Mesenteric fat pad (tissue), 1 donor: ENCODE measurements around the gene S100B. TPM values are rescaled to one million over a fixed set of nuclear protein-coding genes. Genes with fewer than 3 reads are reported as not detected.

Source experiments
- DNase-seq: peaks from one replicate; pipeline ENCODE4 v3.0.0-alpha.2; 2020; ENCODE audit warnings: low spot score
- total RNA-seq: library from RNA; stranded (reverse); fragmentation: NEBNext Ultra II Directional; extraction: Animal tissue kit (Norgen Biotek cat#: 25700); gene quantifications from one replicate; pipeline ENCODE4 v1.2.1, GENCODE V29; 2021
- donor health status: DM: yes; HTN: yes; CAD: no.

The S100B gene
- total RNA-seq, 1 donor from 2014 or later = 102 TPM

- no peak for DNase-seq
These were observed 42.4 kb downstream of the S100B start for GRCh38 chr21:46562472-46562871.

DNA sequence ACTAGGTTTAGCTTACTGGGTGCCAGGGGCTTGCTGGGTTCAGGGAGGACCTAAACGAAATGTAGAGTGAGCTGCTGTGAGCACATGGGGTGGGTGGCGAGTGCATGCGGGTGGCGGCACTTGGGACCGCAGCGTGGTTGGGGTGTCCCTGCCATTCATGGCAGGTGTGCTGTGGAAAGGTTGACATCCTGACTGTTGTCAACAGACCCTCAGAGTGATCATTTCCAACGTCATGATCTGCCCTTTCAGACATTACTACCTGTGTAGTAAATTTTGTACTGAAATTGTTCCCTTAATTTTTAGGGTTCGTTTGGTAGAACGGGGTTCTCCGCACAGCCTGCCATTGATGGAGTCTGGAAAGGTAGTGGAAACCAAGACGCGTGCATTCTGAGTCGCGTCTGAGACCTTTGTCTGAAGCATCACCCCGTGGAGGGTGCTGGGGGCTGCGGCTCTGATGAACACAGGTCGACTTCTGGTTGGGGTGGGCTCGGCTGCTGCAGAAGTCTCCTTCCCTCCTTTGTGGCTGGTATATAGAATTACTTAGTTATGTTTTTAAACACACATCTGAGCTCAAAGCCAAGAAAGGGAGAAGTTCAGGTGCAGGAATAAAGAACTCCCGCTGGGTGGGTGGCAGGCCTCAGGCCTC is 43.3 kb downstream of the S100B start:
- DNase-seq = no peak

DNA sequence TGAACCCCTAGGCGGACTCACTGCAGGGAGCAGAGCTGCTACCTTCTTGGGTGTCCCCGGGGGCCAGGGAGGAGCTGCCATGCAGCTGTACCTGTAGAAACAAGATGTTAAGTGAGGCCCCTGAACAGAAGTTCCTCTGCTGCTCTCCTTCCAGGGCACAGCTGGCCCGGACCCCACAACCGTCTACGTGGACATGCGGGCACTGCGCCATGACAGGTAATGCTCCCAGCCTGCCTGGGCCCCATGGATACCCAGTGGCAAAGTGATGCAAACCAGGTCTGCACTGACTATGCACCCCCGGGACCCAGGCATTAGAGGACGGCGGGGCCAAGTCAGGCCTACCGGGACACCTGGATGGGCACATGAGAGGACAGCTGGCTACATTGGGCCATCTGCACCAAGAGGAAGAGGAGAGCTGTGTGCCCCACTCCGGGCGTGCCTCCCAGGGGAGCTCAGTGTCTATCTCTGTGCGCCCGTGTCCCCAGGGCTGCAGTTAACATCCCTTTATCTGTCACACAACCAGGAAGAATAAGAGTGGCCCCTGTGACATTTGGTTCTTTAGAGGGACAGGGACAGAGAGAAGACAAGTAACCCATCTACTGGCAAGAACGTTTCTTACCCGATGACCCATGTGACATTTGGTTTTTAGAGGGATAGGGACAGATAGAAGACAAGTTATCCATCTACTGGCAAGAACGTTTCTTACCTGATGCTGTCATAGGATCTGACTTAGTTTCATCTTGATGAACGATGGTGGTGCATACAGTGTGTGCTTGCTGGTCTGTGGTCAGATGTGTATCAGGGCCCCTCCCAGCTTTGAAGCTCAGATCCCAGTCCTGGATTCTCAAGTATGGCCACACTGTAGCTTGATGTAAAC is 44.1 kb downstream of the S100B start:
- DNase-seq = peak; percentile 80

GRCh38 chr21:46559291-46559983 is 45.4 kb downstream of the S100B start:
- peak; percentile 82 for DNase-seq

- DNase-seq = no peak
These were observed 46.9 kb downstream of the S100B start for GRCh38 chr21:46557919-46558392.

- DNase-seq = no peak
These were observed 47.4 kb downstream of the S100B start for GRCh38 chr21:46557469-46557868.

GRCh38 chr21:46556802-46557201 is 48.1 kb downstream of the S100B start:
- DNase-seq = no peak

DNA sequence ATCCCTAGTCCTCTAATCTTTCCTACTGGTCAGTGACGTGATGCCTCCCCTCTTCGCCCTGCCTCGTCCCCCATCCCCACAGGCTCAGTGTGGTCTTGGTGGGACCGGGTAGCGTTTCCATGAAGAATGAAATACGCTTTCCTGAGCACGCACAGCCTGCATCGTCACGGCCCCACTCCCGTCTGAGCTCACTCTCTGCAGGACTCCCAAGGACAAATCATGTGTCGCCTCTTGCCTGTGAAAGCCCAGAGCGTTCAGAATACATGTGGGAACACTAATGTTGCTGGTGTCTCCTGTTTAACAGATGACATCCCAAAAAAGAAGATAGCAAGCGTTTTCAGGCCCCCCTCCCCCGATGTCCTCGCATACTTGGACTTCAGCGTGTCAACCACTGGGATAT is 49.2 kb downstream of the S100B start:
- no peak for DNase-seq

DNA sequence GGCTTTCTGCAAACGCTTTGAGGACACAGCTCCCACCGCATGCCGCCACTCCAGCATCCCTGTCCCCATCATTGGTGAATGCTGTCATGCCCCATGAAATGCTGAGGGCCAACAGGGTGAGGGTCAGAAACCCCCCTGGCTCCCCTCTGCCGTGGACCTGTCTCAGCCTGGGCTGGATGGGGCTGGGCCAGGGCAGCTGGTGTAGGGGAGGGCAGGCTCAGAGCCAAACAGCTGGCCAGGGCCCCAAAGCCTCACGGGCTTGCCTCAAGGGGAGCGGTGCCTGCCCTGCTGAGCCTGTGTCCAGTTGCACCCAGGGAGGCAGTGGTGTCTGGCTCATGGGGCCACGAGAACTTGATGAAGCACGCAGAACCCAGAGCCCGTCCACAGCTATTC is 49.7 kb downstream of the S100B start:
- DNase-seq = no peak

DNA sequence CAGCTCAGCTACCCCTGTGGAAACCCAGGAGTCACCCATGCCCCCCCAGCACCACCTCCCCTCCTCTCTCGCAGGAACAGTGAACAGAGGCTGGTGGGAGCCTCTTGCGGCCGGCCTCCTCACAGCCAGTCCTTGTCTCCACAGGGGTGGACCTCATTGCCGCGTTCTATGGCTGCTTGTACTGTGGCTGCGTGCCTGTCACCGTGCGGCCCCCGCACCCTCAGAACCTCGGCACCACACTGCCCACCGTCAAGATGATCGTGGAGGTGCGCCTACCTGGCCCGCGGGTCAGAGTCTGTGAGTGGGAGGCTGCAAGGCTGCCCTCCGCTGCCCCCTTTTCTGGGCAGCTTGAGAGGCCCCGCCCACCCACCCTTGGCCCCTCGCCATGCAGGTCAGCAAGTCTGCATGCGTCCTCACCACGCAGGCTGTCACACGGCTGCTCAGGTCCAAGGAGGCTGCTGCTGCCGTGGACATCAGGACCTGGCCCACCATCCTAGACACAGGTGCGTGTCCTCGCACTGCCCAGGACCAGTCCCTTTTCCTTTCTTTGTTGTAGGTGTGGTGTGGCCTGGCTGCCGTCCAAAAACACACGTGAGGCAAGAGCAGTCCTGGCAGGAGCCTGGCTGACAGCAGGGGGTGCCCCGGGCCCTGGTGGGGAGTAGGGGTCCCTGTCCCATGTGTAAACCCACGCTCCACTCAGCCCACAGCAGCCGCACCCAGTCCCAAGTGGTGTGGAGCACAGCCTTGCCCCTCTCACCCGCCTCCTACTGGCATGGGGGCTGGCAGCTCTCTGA is 50.3 kb downstream of the S100B start:
- peak; percentile 79 for DNase-seq

DNA sequence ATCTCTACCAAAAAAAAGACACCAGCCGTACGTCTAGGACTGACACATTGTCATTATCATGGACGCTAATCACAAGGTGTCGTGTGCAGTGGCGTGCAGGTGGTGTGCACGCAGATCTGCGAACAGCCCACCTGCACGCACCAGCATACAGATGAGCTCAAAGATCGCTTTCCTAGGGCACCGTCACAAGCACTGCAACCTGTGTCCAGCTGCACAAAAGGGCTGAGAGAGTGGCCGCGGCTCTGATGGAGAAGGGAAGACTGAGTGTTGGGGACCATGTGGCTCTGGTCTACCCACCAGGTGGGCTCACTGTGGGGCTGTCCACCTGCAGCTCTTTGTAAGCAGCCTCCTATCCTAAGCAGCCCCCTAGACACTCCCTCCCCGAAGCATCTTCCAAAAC is 50.9 kb downstream of the S100B start:
- DNase-seq = peak; percentile 79

DNA sequence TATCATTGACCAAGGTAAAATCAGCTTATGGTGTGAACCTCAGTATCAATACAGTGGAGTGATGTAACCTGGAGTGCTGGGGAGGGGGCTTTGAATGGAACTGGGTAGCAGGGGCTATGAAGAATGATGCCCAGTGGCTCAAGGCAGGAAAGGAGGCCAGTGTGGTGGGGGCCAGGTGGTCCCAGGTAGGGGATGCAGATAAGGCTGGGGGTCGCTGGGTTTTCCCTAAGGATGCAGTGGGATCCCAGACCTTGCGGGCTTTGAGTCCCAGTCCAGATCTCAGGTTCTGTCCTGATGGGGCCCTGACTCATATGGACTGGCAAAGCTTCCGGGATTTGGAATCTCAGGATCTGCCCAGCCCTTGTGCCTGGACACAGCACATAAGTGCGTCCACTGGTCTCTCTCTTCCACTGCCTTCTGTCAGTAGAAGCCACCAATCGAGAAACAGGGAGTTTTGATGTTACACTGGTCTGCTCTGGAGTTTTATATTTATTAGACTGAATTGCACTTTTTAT is 52.0 kb downstream of the S100B start:
- DNase-seq = no peak

DNA sequence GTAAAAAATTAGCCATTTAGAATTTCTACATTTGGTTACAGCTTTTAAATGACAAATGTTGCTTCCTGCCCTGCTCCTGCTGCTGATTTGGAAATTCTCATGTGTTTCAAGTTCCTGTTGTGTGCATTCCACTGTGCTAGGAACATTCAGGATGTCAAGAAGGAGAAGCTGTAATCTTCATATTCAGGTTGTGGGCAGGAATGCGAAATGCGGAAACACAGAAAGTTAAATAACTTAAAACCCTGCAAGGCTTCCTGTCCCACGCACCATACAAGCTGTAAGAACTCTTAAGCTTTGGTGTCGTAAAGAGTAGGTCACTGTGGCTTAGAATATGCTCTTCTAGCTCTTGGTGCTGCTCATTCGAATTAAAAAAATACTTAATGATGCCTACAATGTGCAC is 52.6 kb downstream of the S100B start:
- no peak for DNase-seq

DNA sequence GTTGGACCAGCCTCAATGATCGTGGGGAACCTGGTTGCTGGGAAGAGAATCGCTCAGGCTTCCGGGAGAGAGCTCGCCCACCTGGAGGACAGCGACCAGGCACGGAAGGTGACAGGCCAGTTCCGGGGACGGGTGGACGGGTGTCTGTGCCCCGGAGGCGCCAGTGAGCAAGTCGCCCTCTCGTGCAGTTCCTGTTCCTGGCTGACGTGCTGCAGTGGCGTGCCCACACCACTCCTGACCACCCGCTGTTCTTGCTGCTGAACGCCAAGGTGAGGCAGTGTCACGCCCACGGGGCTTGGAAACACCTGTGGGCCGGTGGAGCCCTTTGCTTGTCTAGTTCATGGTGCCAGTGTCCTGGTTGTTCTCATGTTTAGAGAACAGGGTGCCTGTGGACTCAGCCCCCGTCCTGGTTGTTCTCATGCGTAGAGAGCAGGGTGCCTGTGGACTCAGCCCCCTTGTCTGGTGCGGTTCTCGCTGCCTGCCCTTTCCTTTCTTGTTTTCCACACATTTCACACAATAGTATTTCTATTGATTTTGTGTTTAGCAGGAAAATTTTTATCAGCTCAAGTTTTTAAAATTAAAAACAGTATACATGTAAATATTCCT is 53.1 kb downstream of the S100B start:
- peak; percentile 85 for DNase-seq

DNA sequence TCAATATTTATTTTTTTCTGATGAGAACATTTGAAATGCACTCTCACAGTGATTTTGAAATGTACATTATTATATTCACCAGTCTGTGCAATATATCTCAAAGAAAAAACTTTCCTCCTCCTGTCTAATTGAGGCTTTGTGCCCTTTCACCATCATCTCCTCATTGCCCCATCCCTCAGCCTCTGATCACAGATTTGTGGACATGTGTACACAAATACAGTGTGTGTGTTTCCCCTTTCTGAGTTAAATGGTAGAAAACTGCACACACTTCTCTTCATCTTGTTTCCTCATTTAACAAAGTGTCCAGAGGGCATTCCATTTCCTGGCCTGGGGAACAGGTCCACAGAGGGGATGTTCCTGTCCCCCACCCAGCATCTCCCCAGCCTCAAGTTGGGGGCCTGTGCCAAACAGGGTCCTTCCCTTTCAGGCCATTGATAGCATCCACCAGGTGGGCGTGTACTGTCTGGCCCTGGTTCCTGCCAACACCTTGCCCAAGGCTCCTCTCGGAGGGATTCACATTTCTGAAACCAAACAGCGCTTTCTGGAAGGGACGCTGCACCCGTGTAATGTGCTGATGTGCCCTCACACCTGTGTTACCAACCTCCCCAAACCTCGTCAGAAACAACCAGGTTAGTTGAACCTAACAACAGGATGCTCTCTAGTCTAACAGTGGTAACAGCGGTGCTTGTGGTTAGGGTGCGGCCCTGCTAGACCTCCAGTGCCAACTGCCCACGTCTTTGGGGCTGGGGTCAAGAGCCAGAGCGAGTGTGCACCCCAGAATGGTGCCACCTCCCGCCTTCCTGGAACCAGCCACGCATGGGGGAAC is 54.6 kb downstream of the S100B start:
- DNase-seq = peak; percentile 59

DNA sequence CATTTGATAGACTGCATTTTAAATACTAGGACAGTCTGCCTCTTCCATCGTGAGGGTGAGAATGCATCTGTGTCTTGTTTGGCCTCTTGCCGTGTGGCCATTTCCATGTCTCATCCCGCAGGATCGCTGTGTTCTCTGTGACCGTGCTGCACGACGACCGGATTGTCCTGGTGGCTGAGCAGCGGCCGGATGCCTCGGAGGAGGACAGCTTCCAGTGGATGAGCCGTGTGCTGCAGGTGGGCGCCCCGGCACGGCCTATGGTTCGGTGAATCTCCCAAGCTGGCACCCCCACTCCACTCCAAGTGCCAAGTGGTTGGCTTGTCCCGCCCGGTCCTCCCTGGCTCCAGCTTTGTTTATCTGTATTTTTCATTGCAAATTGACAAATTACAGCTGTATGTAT is 55.2 kb downstream of the S100B start:
- peak; percentile 79 for DNase-seq
